Measurements from ENCODE around the gene SCO1. TPM values are rescaled to one million over a fixed set of nuclear protein-coding genes. Genes with fewer than 3 reads are reported as not detected.

The SCO1 gene
- total RNA-seq, 4 donors from 2014 or later: 11.3 to 33.8 (median 16.2) TPM

GRCh38 chr17:10729334-10730193, 32.2 kb upstream of the SCO1 start, which contains the start of gene TMEM220:
Gene TMEM220, minus strand, starts transcription at chr17:10730023. Its CDS starts 172 bp downstream, at chr17:10729851.
- TF ChIP-seq POLR2A (IDR thresholded peaks at IDR 0.05): no peak
- TF ChIP-seq, protein P1, sequence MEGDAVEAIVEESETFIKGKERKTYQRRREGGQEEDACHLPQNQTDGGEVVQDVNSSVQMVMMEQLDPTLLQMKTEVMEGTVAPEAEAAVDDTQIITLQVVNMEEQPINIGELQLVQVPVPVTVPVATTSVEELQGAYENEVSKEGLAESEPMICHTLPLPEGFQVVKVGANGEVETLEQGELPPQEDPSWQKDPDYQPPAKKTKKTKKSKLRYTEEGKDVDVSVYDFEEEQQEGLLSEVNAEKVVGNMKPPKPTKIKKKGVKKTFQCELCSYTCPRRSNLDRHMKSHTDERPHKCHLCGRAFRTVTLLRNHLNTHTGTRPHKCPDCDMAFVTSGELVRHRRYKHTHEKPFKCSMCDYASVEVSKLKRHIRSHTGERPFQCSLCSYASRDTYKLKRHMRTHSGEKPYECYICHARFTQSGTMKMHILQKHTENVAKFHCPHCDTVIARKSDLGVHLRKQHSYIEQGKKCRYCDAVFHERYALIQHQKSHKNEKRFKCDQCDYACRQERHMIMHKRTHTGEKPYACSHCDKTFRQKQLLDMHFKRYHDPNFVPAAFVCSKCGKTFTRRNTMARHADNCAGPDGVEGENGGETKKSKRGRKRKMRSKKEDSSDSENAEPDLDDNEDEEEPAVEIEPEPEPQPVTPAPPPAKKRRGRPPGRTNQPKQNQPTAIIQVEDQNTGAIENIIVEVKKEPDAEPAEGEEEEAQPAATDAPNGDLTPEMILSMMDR (IDR thresholded peaks at IDR 0.05): no peak
- H3K4me3 ChIP-seq (ENCODE audit: low read depth, poor library complexity, severe bottlenecking): peak within 1 kb of the TSS; percentile 44
- peak; percentile 72 to 98 for DNase-seq (ENCODE audit: low spot score in 2 of 2)
- 2 to 4% methylated on average over 34 to 58 of the region's 79 CpGs for WGBS, 2 donors
- intact Hi-C loops (cut with DNase I; ENCODE audit: low total_unique reads): no loop called here

DNA sequence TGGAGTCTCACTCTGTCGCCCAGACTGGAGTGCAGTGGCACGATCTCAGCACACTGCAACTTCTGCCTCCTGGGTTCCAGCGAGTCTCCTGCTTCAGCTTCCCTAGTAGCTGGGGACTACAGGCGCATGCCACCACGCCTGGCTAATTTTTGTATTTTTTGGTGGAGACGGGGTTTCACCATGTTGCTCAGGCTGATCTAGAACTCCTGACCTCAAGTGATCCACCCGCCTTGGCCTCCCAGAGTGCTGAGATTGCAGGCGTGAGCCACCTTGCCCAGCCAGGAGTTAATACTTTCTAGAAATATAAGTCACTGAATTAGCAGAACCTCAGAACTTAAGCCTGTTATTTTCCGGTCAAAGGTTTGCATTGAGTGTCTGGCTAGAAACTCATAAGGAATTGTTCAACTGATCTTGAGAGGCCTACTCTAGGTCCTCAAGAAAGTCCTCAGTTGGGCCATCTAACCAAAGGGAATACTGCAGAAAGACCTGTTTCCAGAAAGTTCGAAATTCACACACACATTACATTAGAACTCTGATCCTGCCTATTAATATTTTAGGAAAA, 31.1 kb upstream of the SCO1 start:
- no peak overlapping the region for H3K4me3 ChIP-seq (ENCODE audit: low read depth, poor library complexity, severe bottlenecking)
- no peak for TF ChIP-seq POLR2A (IDR thresholded peaks at IDR 0.05)
- TF ChIP-seq, protein P1 (IDR thresholded peaks at IDR 0.05): no peak
- 92 to 94% methylated on average over 10 of the region's 10 CpGs for WGBS, 2 donors
- DNase-seq (ENCODE audit: low spot score in 2 of 2): peak in 1 of 2 donors; percentile 83
- intact Hi-C loops (cut with DNase I; ENCODE audit: low total_unique reads): no loop called here

GRCh38 chr17:10727192-10727591, 29.9 kb upstream of the SCO1 start:
- 71 to 87% methylated on average over 5 of the region's 5 CpGs for WGBS, 2 donors
- intact Hi-C loops (cut with DNase I; ENCODE audit: low total_unique reads): no loop called here
- no peak for TF ChIP-seq POLR2A (IDR thresholded peaks at IDR 0.05)
- TF ChIP-seq, protein P1 (IDR thresholded peaks at IDR 0.05): no peak
- no peak for DNase-seq (ENCODE audit: low spot score in 2 of 2)
- H3K4me3 ChIP-seq (ENCODE audit: low read depth, poor library complexity, severe bottlenecking): no peak overlapping the region

- DNase-seq (ENCODE audit: low spot score in 2 of 2): no peak
- intact Hi-C loops (cut with DNase I; ENCODE audit: low total_unique reads): no loop called here
- 71 to 76% methylated on average over 2 of the region's 2 CpGs for WGBS, 2 donors
- TF ChIP-seq POLR2A (IDR thresholded peaks at IDR 0.05): no peak
- TF ChIP-seq, protein P1 (IDR thresholded peaks at IDR 0.05): no peak
- H3K4me3 ChIP-seq (ENCODE audit: low read depth, poor library complexity, severe bottlenecking): no peak overlapping the region
Observed at GRCh38 chr17:10726196-10726595, 28.9 kb upstream of the SCO1 start.

DNA sequence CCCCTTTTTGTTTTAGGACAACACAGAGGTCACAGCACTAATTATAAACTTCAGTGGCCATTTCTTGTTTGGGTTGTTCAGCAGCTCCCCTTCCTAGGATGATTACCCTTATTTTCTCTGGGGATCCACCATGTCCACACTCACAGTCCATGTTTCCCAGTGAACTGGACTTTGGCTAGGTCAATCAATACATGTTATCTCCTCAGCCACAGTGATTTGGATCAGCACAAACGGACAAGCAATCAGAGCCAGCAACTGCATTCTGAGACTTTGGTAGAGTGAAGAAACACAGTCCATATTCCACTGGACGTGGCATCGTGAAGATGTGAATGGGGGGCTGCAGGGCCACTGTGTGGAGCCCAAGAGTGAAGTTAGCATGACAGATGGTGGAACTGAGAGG, 27.9 kb upstream of the SCO1 start:
- H3K4me3 ChIP-seq (ENCODE audit: low read depth, poor library complexity, severe bottlenecking): no peak overlapping the region
- intact Hi-C loops (cut with DNase I; ENCODE audit: low total_unique reads): no loop called here
- peak in 1 of 2 donors; percentile 68 for DNase-seq (ENCODE audit: low spot score in 2 of 2)
- no peak for TF ChIP-seq POLR2A (IDR thresholded peaks at IDR 0.05)
- TF ChIP-seq, protein P1 (IDR thresholded peaks at IDR 0.05): no peak
- WGBS, 2 donors: 72 to 81% methylated on average over 3 of the region's 3 CpGs

All from lower leg skin (tissue), 4 donors.